Adrenal gland (tissue), 12 donors: ENCODE measurements around the gene SH3BP2. TPM values are rescaled to one million over a fixed set of nuclear protein-coding genes. Genes with fewer than 3 reads are reported as not detected.

Source experiments
- DNase-seq, 7 donors: peaks; one replicate each; pipeline ENCODE4 v3.0.0-alpha.2; 2019 to 2020
- H3K27ac ChIP-seq, 5 donors: fragments of 200-600 bp; sonication (generic) in 4 of 5; 1 replicate in 3 of 5; 2 replicates in 2 of 5; pipeline versions ENCODE4 v1.5.1 to v1.8.0; 2016 to 2020; ENCODE audit warnings: mild to moderate bottlenecking in 1 of 5
- H3K27me3 ChIP-seq: fragments of 200-600 bp; 2 replicates; pipeline ENCODE4 v1.8.0; 2021
- H3K36me3 ChIP-seq, 2 donors: fragments of 200-600 bp; replicated peaks in 1 of 2; 1 replicate in 1 of 2; 2 replicates in 1 of 2; pipeline versions ENCODE4 v1.5.1 to v1.8.0; 2018 to 2022
- H3K4me1 ChIP-seq, 2 donors: fragments of 200-600 bp; replicated peaks in 1 of 2; 1 replicate in 1 of 2; 2 replicates in 1 of 2; pipeline versions ENCODE4 v1.5.1 to v1.8.0; 2018 to 2021
- H3K4me3 ChIP-seq, 4 donors: fragments of 200-600 bp; sonication (generic) in 3 of 4; one replicate each; pipeline ENCODE4 v1.5.1; 2016 to 2018
- H3K9me3 ChIP-seq, 3 donors: fragments of 200-600 bp; sonication (generic) in 1 of 3; replicated peaks in 1 of 3; 1 replicate in 2 of 3; 2 replicates in 1 of 3; pipeline versions ENCODE4 v1.5.1 to v1.8.0; 2016 to 2021
- CTCF ChIP-seq, 6 experiments: fragments of 450-650 bp in 4 of 6; fragments of 200-600 bp in 2 of 6; sonication (generic) in 1 of 6; IDR thresholded peaks; 1 replicate in 5 of 6; 2 replicates in 1 of 6; pipeline versions ENCODE4 v1.5.1 to v1.8.0; 2016 to 2021; ENCODE audit warnings: antibody characterized with exemption in 6 of 6, mild to moderate bottlenecking in 2 of 6, moderate library complexity in 1 of 6
- POLR2A ChIP-seq, 2 donors: fragments of 450-650 bp; IDR thresholded peaks; one replicate each; pipeline ENCODE4 v1.6.1; 2017; ENCODE audit warnings: antibody characterized with exemption in 2 of 2, mild to moderate bottlenecking in 2 of 2, moderate library complexity in 1 of 2
- WGBS, 4 donors: extraction: QIAGEN DNeasy Blood & Tissue Kit in 2 of 4; methylation state at CpG; one replicate each; pipeline versions ENCODE4 v1.1.5 to v1.1.7; 2013 to 2017; 5-methylcytosine and 5-hydroxymethylcytosine counted together
- intact Hi-C, 2 donors: fragments of 100-400 bp; cut with DNase I; formaldehyde crosslinking; loops; one replicate each; pipeline versions ENCODE4 v1.14.1 to v1.15.0; 2022 to 2023
- polyA plus RNA-seq, 3 donors: library from polyadenylated mRNA; stranded (reverse); fragments of 200-250 nt in 2 of 3; fragments of 350-450 nt in 1 of 3; fragmentation: Illumina TruSeq in 1 of 3; extraction: RNeasy Lipid Tissue Mini Kit (QIAGEN cat#74804) in 1 of 3; gene quantifications; one replicate each; pipeline ENCODE4 v1.2.3, GENCODE V29; 2013 to 2014
- total RNA-seq, 9 donors: library from RNA; depleted of rRNA in 4 of 9; stranded (reverse); fragments of >200 nt in 4 of 9; fragments of 120-200 nt in 1 of 9; fragmentation: NEBNext Ultra II Directional in 1 of 9; extraction: Animal tissue kit (Norgen Biotek cat#: 25700) in 1 of 9; gene quantifications; one replicate each; pipeline versions ENCODE4 v1.1.0 to v1.2.4, GENCODE V29; 2013 to 2023
- donor health status: healthy with polysubstance abuse.
- donor health status: Bipolar disorder and iron deficiency.
- donor health status: DM: yes; HTN: yes; CAD: no.
- donor health status: DM: no; HTN: no; CAD: no.
- donor health status: DM: no; HTN: no; CAD: no.
- donor health status: DM: yes; HTN: yes; CAD: no.

SH3BP2 gene
- total and polyA plus RNA-seq, 12 donors = 7.7 to 160 (median 36.3) TPM

- TF ChIP-seq CTCF (IDR thresholded peaks at IDR 0.05) (peak in 5 of 6 experiments; percentile 30 to 77 (median 34)), POLR2A (IDR thresholded peaks at IDR 0.05) (peak; percentile 52 to 64)
- Histone ChIP-seq H3K4me1 (peaks cover 8 to 10% of the 10 kb centered on the region in 2 donors), H3K9me3 (no peaks in the 10 kb centered on the region), H3K4me3 (peak within 1 kb of the TSS; percentile 25 to 78 (median 63)), H3K27ac (peak within 1 kb of the TSS in 3 of 5 donors; percentile 61 to 91 (median 69)), H3K27me3 (no peaks in the 10 kb centered on the region), H3K36me3 (no peaks in the 10 kb centered on the region)
- peak; percentile 78 to 87 (median 84) for DNase-seq
- 0 to 1% (median 0%) methylated on average over 3 to 90 of the region's 96 CpGs; no CpG with 5 or more reads in 1 of the 4 donors for WGBS, 4 donors
- intact Hi-C loops = no loop called here
These were observed 36.8 kb upstream of the SH3BP2 start, which contains the start of gene TNIP2 for GRCh38 chr4:2755821-2756690. Gene TNIP2 (minus strand): TSS chr4:2756336. CDS start chr4:2756289, 47 bp downstream.

- peak overlapping the region in 2 of 5 donors; percentile 10 to 91 for H3K27ac ChIP-seq
- H3K4me3 ChIP-seq = peak overlapping the region in 1 of 4 donors; percentile 72
- no peaks in the 10 kb centered on the region for H3K9me3 ChIP-seq
- H3K4me1 ChIP-seq = peaks cover 8 to 10% of the 10 kb centered on the region in 2 donors
- TF ChIP-seq POLR2A (IDR thresholded peaks at IDR 0.05) (no peak), CTCF (IDR thresholded peaks at IDR 0.05) (no peak)
- H3K27me3 ChIP-seq = no peaks in the 10 kb centered on the region
- H3K36me3 ChIP-seq = no peaks in the 10 kb centered on the region
- 73 to 79% (median 73%) methylated on average over 23 to 25 of the region's 25 CpGs for WGBS, 4 donors
- no peak for DNase-seq
- intact Hi-C loops = no loop called here
These were observed 36.1 kb upstream of the SH3BP2 start for GRCh38 chr4:2756691-2757350.

- intact Hi-C loops = no loop called here
- TF ChIP-seq CTCF (IDR thresholded peaks at IDR 0.05) = no peak
- no peak for TF ChIP-seq POLR2A (IDR thresholded peaks at IDR 0.05)
- no peak overlapping the region for H3K4me3 ChIP-seq
- peaks cover 8 to 10% of the 10 kb centered on the region in 2 donors for H3K4me1 ChIP-seq
- H3K27me3 ChIP-seq = no peaks in the 10 kb centered on the region
- WGBS, 4 donors = 83 to 96% (median 93%) methylated on average over 2 to 3 of the region's 3 CpGs
- H3K36me3 ChIP-seq = no peaks in the 10 kb centered on the region
- no peak for DNase-seq
- no peaks in the 10 kb centered on the region for H3K9me3 ChIP-seq
- no peak overlapping the region for H3K27ac ChIP-seq
These were observed 35.5 kb upstream of the SH3BP2 start for GRCh38 chr4:2757426-2757825.
